ENCODE data around the gene DCDC2.

The DCDC2 gene

GRCh38 chr6:24186349-24186748 is 171.5 kb downstream of the DCDC2 start:
- Histone ChIP-seq H3K36me3 (ENCODE audit: control insufficient read depth, insufficient read depth, low read length) (no peaks in the 10 kb centered on the region), H3K9me3 (ENCODE audit: control insufficient read depth, insufficient read depth, low read length) (no peaks in the 10 kb centered on the region), H3K9ac (ENCODE audit: low read depth, low read length) (no peak overlapping the region), H3K27me3 (ENCODE audit: control insufficient read depth, insufficient read depth, low read length) (no peaks in the 10 kb centered on the region), H3K4me1 (ENCODE audit: control insufficient read depth, insufficient read depth, low read length) (no peaks in the 10 kb centered on the region), H3K27ac (ENCODE audit: low read depth, low read length) (no peak overlapping the region), H3K4me3 (ENCODE audit: low read depth, low read length) (no peak overlapping the region)

- Histone ChIP-seq H3K27ac (ENCODE audit: low read depth, low read length) (no peak overlapping the region), H3K4me3 (ENCODE audit: low read depth, low read length) (no peak overlapping the region), H3K9ac (ENCODE audit: low read depth, low read length) (no peak overlapping the region), H3K4me1 (ENCODE audit: control insufficient read depth, insufficient read depth, low read length) (no peaks in the 10 kb centered on the region), H3K9me3 (ENCODE audit: control insufficient read depth, insufficient read depth, low read length) (no peaks in the 10 kb centered on the region), H3K36me3 (ENCODE audit: control insufficient read depth, insufficient read depth, low read length) (no peaks in the 10 kb centered on the region), H3K27me3 (ENCODE audit: control insufficient read depth, insufficient read depth, low read length) (no peaks in the 10 kb centered on the region)
These were observed 174.3 kb downstream of the DCDC2 start for GRCh38 chr6:24183584-24183983.

- no peaks in the 10 kb centered on the region for H3K27me3 ChIP-seq (ENCODE audit: control insufficient read depth, insufficient read depth, low read length)
- H3K4me3 ChIP-seq (ENCODE audit: low read depth, low read length), result no peak overlapping the region
- no peak overlapping the region for H3K9ac ChIP-seq (ENCODE audit: low read depth, low read length)
- H3K36me3 ChIP-seq (ENCODE audit: control insufficient read depth, insufficient read depth, low read length), result no peaks in the 10 kb centered on the region
- no peak overlapping the region for H3K27ac ChIP-seq (ENCODE audit: low read depth, low read length)
- H3K4me1 ChIP-seq (ENCODE audit: control insufficient read depth, insufficient read depth, low read length), result no peaks in the 10 kb centered on the region
- no peaks in the 10 kb centered on the region for H3K9me3 ChIP-seq (ENCODE audit: control insufficient read depth, insufficient read depth, low read length)
These were observed 200.0 kb downstream of the DCDC2 start for GRCh38 chr6:24157886-24158285.

- Histone ChIP-seq H3K36me3 (ENCODE audit: control insufficient read depth, insufficient read depth, low read length) (no peaks in the 10 kb centered on the region), H3K9ac (ENCODE audit: low read depth, low read length) (no peak overlapping the region), H3K4me1 (ENCODE audit: control insufficient read depth, insufficient read depth, low read length) (no peaks in the 10 kb centered on the region), H3K27me3 (ENCODE audit: control insufficient read depth, insufficient read depth, low read length) (no peaks in the 10 kb centered on the region), H3K27ac (ENCODE audit: low read depth, low read length) (no peak overlapping the region), H3K9me3 (ENCODE audit: control insufficient read depth, insufficient read depth, low read length) (no peaks in the 10 kb centered on the region), H3K4me3 (ENCODE audit: low read depth, low read length) (no peak overlapping the region)
These were observed 203.7 kb downstream of the DCDC2 start for GRCh38 chr6:24154121-24154520.

GRCh38 chr6:24152014-24152413 is 205.8 kb downstream of the DCDC2 start:
- H3K9me3 ChIP-seq (ENCODE audit: control insufficient read depth, insufficient read depth, low read length), result no peaks in the 10 kb centered on the region
- H3K9ac ChIP-seq (ENCODE audit: low read depth, low read length), result no peak overlapping the region
- H3K27me3 ChIP-seq (ENCODE audit: control insufficient read depth, insufficient read depth, low read length), result no peaks in the 10 kb centered on the region
- no peak overlapping the region for H3K27ac ChIP-seq (ENCODE audit: low read depth, low read length)
- no peaks in the 10 kb centered on the region for H3K36me3 ChIP-seq (ENCODE audit: control insufficient read depth, insufficient read depth, low read length)
- no peaks in the 10 kb centered on the region for H3K4me1 ChIP-seq (ENCODE audit: control insufficient read depth, insufficient read depth, low read length)
- no peak overlapping the region for H3K4me3 ChIP-seq (ENCODE audit: low read depth, low read length)

GRCh38 chr6:24149836-24150235 is 208.0 kb downstream of the DCDC2 start:
- Histone ChIP-seq H3K36me3 (ENCODE audit: control insufficient read depth, insufficient read depth, low read length) (no peaks in the 10 kb centered on the region), H3K27me3 (ENCODE audit: control insufficient read depth, insufficient read depth, low read length) (no peaks in the 10 kb centered on the region), H3K9ac (ENCODE audit: low read depth, low read length) (no peak overlapping the region), H3K27ac (ENCODE audit: low read depth, low read length) (no peak overlapping the region), H3K9me3 (ENCODE audit: control insufficient read depth, insufficient read depth, low read length) (no peaks in the 10 kb centered on the region), H3K4me1 (ENCODE audit: control insufficient read depth, insufficient read depth, low read length) (no peaks in the 10 kb centered on the region), H3K4me3 (ENCODE audit: low read depth, low read length) (no peak overlapping the region)

GRCh38 chr6:24149296-24149695 is 208.6 kb downstream of the DCDC2 start:
- Histone ChIP-seq H3K27me3 (ENCODE audit: control insufficient read depth, insufficient read depth, low read length) (no peaks in the 10 kb centered on the region), H3K9ac (ENCODE audit: low read depth, low read length) (no peak overlapping the region), H3K9me3 (ENCODE audit: control insufficient read depth, insufficient read depth, low read length) (no peaks in the 10 kb centered on the region), H3K4me1 (ENCODE audit: control insufficient read depth, insufficient read depth, low read length) (no peaks in the 10 kb centered on the region), H3K27ac (ENCODE audit: low read depth, low read length) (no peak overlapping the region), H3K4me3 (ENCODE audit: low read depth, low read length) (no peak overlapping the region), H3K36me3 (ENCODE audit: control insufficient read depth, insufficient read depth, low read length) (no peaks in the 10 kb centered on the region)

- Histone ChIP-seq H3K36me3 (ENCODE audit: control insufficient read depth, insufficient read depth, low read length) (no peaks in the 10 kb centered on the region), H3K27me3 (ENCODE audit: control insufficient read depth, insufficient read depth, low read length) (no peaks in the 10 kb centered on the region), H3K27ac (ENCODE audit: low read depth, low read length) (no peak overlapping the region), H3K4me1 (ENCODE audit: control insufficient read depth, insufficient read depth, low read length) (no peaks in the 10 kb centered on the region), H3K9me3 (ENCODE audit: control insufficient read depth, insufficient read depth, low read length) (no peaks in the 10 kb centered on the region), H3K9ac (ENCODE audit: low read depth, low read length) (no peak overlapping the region), H3K4me3 (ENCODE audit: low read depth, low read length) (no peak overlapping the region)
These were observed 209.2 kb downstream of the DCDC2 start for GRCh38 chr6:24148684-24149083.

- Histone ChIP-seq H3K27me3 (ENCODE audit: control insufficient read depth, insufficient read depth, low read length) (no peaks in the 10 kb centered on the region), H3K9ac (ENCODE audit: low read depth, low read length) (no peak overlapping the region), H3K36me3 (ENCODE audit: control insufficient read depth, insufficient read depth, low read length) (no peaks in the 10 kb centered on the region), H3K27ac (ENCODE audit: low read depth, low read length) (no peak overlapping the region), H3K9me3 (ENCODE audit: control insufficient read depth, insufficient read depth, low read length) (no peaks in the 10 kb centered on the region), H3K4me1 (ENCODE audit: control insufficient read depth, insufficient read depth, low read length) (no peaks in the 10 kb centered on the region), H3K4me3 (ENCODE audit: low read depth, low read length) (no peak overlapping the region)
These were observed 209.7 kb downstream of the DCDC2 start for GRCh38 chr6:24148154-24148570.

- no peak overlapping the region for H3K4me3 ChIP-seq (ENCODE audit: low read depth, low read length)
- H3K4me1 ChIP-seq (ENCODE audit: control insufficient read depth, insufficient read depth, low read length), result no peaks in the 10 kb centered on the region
- H3K27ac ChIP-seq (ENCODE audit: low read depth, low read length), result no peak overlapping the region
- H3K9me3 ChIP-seq (ENCODE audit: control insufficient read depth, insufficient read depth, low read length), result no peaks in the 10 kb centered on the region
- no peak overlapping the region for H3K9ac ChIP-seq (ENCODE audit: low read depth, low read length)
- H3K27me3 ChIP-seq (ENCODE audit: control insufficient read depth, insufficient read depth, low read length), result no peaks in the 10 kb centered on the region
- H3K36me3 ChIP-seq (ENCODE audit: control insufficient read depth, insufficient read depth, low read length), result no peaks in the 10 kb centered on the region
These were observed 210.2 kb downstream of the DCDC2 start for GRCh38 chr6:24147511-24148153.

- Histone ChIP-seq H3K9ac (ENCODE audit: low read depth, low read length) (no peak overlapping the region), H3K27me3 (ENCODE audit: control insufficient read depth, insufficient read depth, low read length) (no peaks in the 10 kb centered on the region), H3K9me3 (ENCODE audit: control insufficient read depth, insufficient read depth, low read length) (no peaks in the 10 kb centered on the region), H3K4me3 (ENCODE audit: low read depth, low read length) (no peak overlapping the region), H3K27ac (ENCODE audit: low read depth, low read length) (no peak overlapping the region), H3K36me3 (ENCODE audit: control insufficient read depth, insufficient read depth, low read length) (no peaks in the 10 kb centered on the region), H3K4me1 (ENCODE audit: control insufficient read depth, insufficient read depth, low read length) (no peaks in the 10 kb centered on the region)
These were observed 211.0 kb downstream of the DCDC2 start for GRCh38 chr6:24146871-24147270.

Measured in HUES48 (cell line).